Measurements from ENCODE around the gene WDR73.

The WDR73 gene

GRCh38 chr15:84616235-84616634 is 37.8 kb downstream of the WDR73 start:
- Histone ChIP-seq H3K9me3 (ENCODE audit: control insufficient read depth, low read length) (peaks cover 24% of the 10 kb centered on the region), H3K4me1 (ENCODE audit: control insufficient read depth, insufficient read depth, low read length, poor library complexity, severe bottlenecking) (no peaks in the 10 kb centered on the region), H3K4me3 (ENCODE audit: extremely low read depth, insufficient read depth, low read length, poor library complexity, severe bottlenecking) (no peak overlapping the region), H3K27ac (ENCODE audit: low read depth, low read length, severe bottlenecking) (no peak overlapping the region), H3K36me3 (ENCODE audit: control insufficient read depth, insufficient read depth, low read length) (peaks cover 68% of the 10 kb centered on the region)
- 93 to 96% methylated on average over 2 to 3 of the region's 3 CpGs for WGBS, 2 experiments (ENCODE audit: insufficient coverage in 2 of 2)

GRCh38 chr15:84611631-84612030 is 42.5 kb downstream of the WDR73 start:
- no peaks in the 10 kb centered on the region for H3K4me1 ChIP-seq (ENCODE audit: control insufficient read depth, insufficient read depth, low read length, poor library complexity, severe bottlenecking)
- no peak overlapping the region for H3K4me3 ChIP-seq (ENCODE audit: extremely low read depth, insufficient read depth, low read length, poor library complexity, severe bottlenecking)
- 100% methylated on average over 1 to 4 of the region's 7 CpGs for WGBS, 2 experiments (ENCODE audit: insufficient coverage in 2 of 2)
- no peak overlapping the region for H3K27ac ChIP-seq (ENCODE audit: low read depth, low read length, severe bottlenecking)
- H3K36me3 ChIP-seq (ENCODE audit: control insufficient read depth, insufficient read depth, low read length) = peaks cover 71% of the 10 kb centered on the region
- H3K9me3 ChIP-seq (ENCODE audit: control insufficient read depth, low read length) = no peaks in the 10 kb centered on the region

- WGBS, 2 experiments (ENCODE audit: insufficient coverage in 2 of 2) = 94 to 99% methylated on average over 10 to 11 of the region's 11 CpGs
These were observed 44.1 kb downstream of the WDR73 start for GRCh38 chr15:84609818-84610525.

GRCh38 chr15:84608707-84609284 is 45.3 kb downstream of the WDR73 start:
- no peaks in the 10 kb centered on the region for H3K9me3 ChIP-seq (ENCODE audit: control insufficient read depth, low read length)
- no peak overlapping the region for H3K27ac ChIP-seq (ENCODE audit: low read depth, low read length, severe bottlenecking)
- WGBS, 2 experiments (ENCODE audit: insufficient coverage in 2 of 2) = no CpG with 5 or more reads among the region's 1 CpG
- H3K4me3 ChIP-seq (ENCODE audit: extremely low read depth, insufficient read depth, low read length, poor library complexity, severe bottlenecking) = no peak overlapping the region
- H3K4me1 ChIP-seq (ENCODE audit: control insufficient read depth, insufficient read depth, low read length, poor library complexity, severe bottlenecking) = peaks cover 9% of the 10 kb centered on the region
- peaks cover 77% of the 10 kb centered on the region for H3K36me3 ChIP-seq (ENCODE audit: control insufficient read depth, insufficient read depth, low read length)

More at GRCh38 chr15:84609818-84610525, 44.1 kb downstream of the WDR73 start:
- Histone ChIP-seq H3K4me3 (ENCODE audit: extremely low read depth, insufficient read depth, low read length, poor library complexity, severe bottlenecking) (no peak overlapping the region), H3K27ac (ENCODE audit: low read depth, low read length, severe bottlenecking) (no peak overlapping the region), H3K4me1 (ENCODE audit: control insufficient read depth, insufficient read depth, low read length, poor library complexity, severe bottlenecking) (peaks cover under 1% of the 10 kb centered on the region), H3K9me3 (ENCODE audit: control insufficient read depth, low read length) (no peaks in the 10 kb centered on the region), H3K36me3 (ENCODE audit: control insufficient read depth, insufficient read depth, low read length) (peaks cover 77% of the 10 kb centered on the region)

- Histone ChIP-seq H3K9me3 (ENCODE audit: control insufficient read depth, low read length) (no peaks in the 10 kb centered on the region), H3K4me3 (ENCODE audit: extremely low read depth, insufficient read depth, low read length, poor library complexity, severe bottlenecking) (no peak overlapping the region), H3K36me3 (ENCODE audit: control insufficient read depth, insufficient read depth, low read length) (peaks cover 82% of the 10 kb centered on the region), H3K4me1 (ENCODE audit: control insufficient read depth, insufficient read depth, low read length, poor library complexity, severe bottlenecking) (peaks cover 14% of the 10 kb centered on the region), H3K27ac (ENCODE audit: low read depth, low read length, severe bottlenecking) (no peak overlapping the region)
- 97 to 99% methylated on average over 7 of the region's 8 CpGs for WGBS, 2 experiments (ENCODE audit: insufficient coverage in 2 of 2)
These were observed 47.4 kb downstream of the WDR73 start for GRCh38 chr15:84606653-84607120.

- WGBS, 2 experiments (ENCODE audit: insufficient coverage in 2 of 2) = 67 to 96% methylated on average over 1 to 2 of the region's 2 CpGs
- Histone ChIP-seq H3K27ac (ENCODE audit: low read depth, low read length, severe bottlenecking) (no peak overlapping the region), H3K4me3 (ENCODE audit: extremely low read depth, insufficient read depth, low read length, poor library complexity, severe bottlenecking) (no peak overlapping the region), H3K9me3 (ENCODE audit: control insufficient read depth, low read length) (no peaks in the 10 kb centered on the region), H3K36me3 (ENCODE audit: control insufficient read depth, insufficient read depth, low read length) (peaks cover 70% of the 10 kb centered on the region), H3K4me1 (ENCODE audit: control insufficient read depth, insufficient read depth, low read length, poor library complexity, severe bottlenecking) (peaks cover 14% of the 10 kb centered on the region)
These were observed 48.6 kb downstream of the WDR73 start for GRCh38 chr15:84605554-84605882.

GRCh38 chr15:84604826-84605553 is 49.1 kb downstream of the WDR73 start:
- peaks cover 66% of the 10 kb centered on the region for H3K36me3 ChIP-seq (ENCODE audit: control insufficient read depth, insufficient read depth, low read length)

GRCh38 chr15:84603630-84604379 is 50.3 kb downstream of the WDR73 start:
- H3K27ac ChIP-seq (ENCODE audit: low read depth, low read length, severe bottlenecking) = no peak overlapping the region
- WGBS, 2 experiments (ENCODE audit: insufficient coverage in 2 of 2) = 86 to 87% methylated on average over 13 to 14 of the region's 14 CpGs
- H3K4me1 ChIP-seq (ENCODE audit: control insufficient read depth, insufficient read depth, low read length, poor library complexity, severe bottlenecking) = peaks cover 14% of the 10 kb centered on the region
- H3K4me3 ChIP-seq (ENCODE audit: extremely low read depth, insufficient read depth, low read length, poor library complexity, severe bottlenecking) = no peak overlapping the region
- H3K9me3 ChIP-seq (ENCODE audit: control insufficient read depth, low read length) = no peaks in the 10 kb centered on the region
- H3K36me3 ChIP-seq (ENCODE audit: control insufficient read depth, insufficient read depth, low read length) = peaks cover 54% of the 10 kb centered on the region

More at GRCh38 chr15:84604826-84605553, 49.1 kb downstream of the WDR73 start:
- Histone ChIP-seq H3K9me3 (ENCODE audit: control insufficient read depth, low read length) (no peaks in the 10 kb centered on the region), H3K27ac (ENCODE audit: low read depth, low read length, severe bottlenecking) (no peak overlapping the region), H3K4me1 (ENCODE audit: control insufficient read depth, insufficient read depth, low read length, poor library complexity, severe bottlenecking) (peaks cover 14% of the 10 kb centered on the region), H3K4me3 (ENCODE audit: extremely low read depth, insufficient read depth, low read length, poor library complexity, severe bottlenecking) (no peak overlapping the region)
- 86 to 94% methylated on average over 18 of the region's 19 CpGs for WGBS, 2 experiments (ENCODE audit: insufficient coverage in 2 of 2)

GRCh38 chr15:84601555-84601838 is 52.6 kb downstream of the WDR73 start:
- H3K27ac ChIP-seq (ENCODE audit: low read depth, low read length, severe bottlenecking) = peak overlapping the region; percentile 93
- no peaks in the 10 kb centered on the region for H3K9me3 ChIP-seq (ENCODE audit: control insufficient read depth, low read length)
- H3K4me1 ChIP-seq (ENCODE audit: control insufficient read depth, insufficient read depth, low read length, poor library complexity, severe bottlenecking) = peaks cover 14% of the 10 kb centered on the region
- WGBS, 2 experiments (ENCODE audit: insufficient coverage in 2 of 2) = no CpG with 5 or more reads among the region's 6 CpGs
- H3K36me3 ChIP-seq (ENCODE audit: control insufficient read depth, insufficient read depth, low read length) = peaks cover 35% of the 10 kb centered on the region
- H3K4me3 ChIP-seq (ENCODE audit: extremely low read depth, insufficient read depth, low read length, poor library complexity, severe bottlenecking) = peak overlapping the region; percentile 74

GRCh38 chr15:84600687-84601554 is 53.2 kb downstream of the WDR73 start, which contains the start of gene ZSCAN2:
TSS of gene ZSCAN2 (plus strand) at chr15:84601009. CDS start at chr15:84603928, 2,919 bp downstream.
- 0% methylated on average over 49 to 60 of the region's 68 CpGs for WGBS, 2 experiments (ENCODE audit: insufficient coverage in 2 of 2)
- Histone ChIP-seq H3K4me3 (ENCODE audit: extremely low read depth, insufficient read depth, low read length, poor library complexity, severe bottlenecking) (peak within 1 kb of the TSS; percentile 74), H3K36me3 (ENCODE audit: control insufficient read depth, insufficient read depth, low read length) (peaks cover 30% of the 10 kb centered on the region), H3K4me1 (ENCODE audit: control insufficient read depth, insufficient read depth, low read length, poor library complexity, severe bottlenecking) (peaks cover 14% of the 10 kb centered on the region), H3K27ac (ENCODE audit: low read depth, low read length, severe bottlenecking) (peak within 1 kb of the TSS; percentile 93), H3K9me3 (ENCODE audit: control insufficient read depth, low read length) (no peaks in the 10 kb centered on the region)
